ENCODE measurements around the gene EDAR.

The EDAR gene

DNA sequence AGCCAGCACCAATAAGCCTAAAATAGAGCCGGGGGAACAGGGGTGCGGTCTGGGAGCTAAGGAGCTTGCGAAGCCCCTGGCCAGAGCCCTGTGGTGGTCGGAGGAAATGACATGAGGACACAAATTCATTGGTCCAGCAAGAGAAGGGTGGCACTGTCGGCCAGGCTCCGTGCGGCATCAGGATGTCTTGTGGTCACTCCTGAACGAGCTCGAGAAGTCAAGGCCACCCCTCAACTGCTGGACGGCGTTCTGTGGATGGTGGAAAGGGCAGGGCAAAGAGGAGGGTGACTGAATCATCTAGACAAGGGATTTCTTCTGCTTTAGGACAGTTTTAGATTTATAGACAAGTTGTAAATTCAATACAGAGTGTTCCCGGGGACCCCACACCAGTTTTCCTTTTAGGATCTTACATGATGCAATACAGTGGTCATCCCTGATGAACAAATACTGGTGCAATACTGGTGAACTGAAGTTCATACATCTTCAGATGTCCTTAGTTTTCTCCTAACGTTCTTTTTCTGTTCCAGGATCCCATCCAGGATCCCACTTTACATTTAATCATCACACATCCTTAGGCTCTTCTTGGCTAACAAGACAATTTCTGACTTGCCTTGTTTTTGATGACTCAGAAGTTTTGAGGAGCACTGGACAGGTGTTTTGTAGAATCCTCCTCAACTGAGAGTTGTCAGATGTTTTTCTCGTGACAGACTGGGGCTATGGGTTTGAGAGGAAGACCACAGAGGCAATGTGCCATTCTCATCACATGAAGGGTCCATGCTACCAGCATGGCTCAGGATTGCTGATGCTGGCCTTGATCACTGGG is 13.2 kb downstream of the EDAR start:
- TF ChIP-seq, protein P1, sequence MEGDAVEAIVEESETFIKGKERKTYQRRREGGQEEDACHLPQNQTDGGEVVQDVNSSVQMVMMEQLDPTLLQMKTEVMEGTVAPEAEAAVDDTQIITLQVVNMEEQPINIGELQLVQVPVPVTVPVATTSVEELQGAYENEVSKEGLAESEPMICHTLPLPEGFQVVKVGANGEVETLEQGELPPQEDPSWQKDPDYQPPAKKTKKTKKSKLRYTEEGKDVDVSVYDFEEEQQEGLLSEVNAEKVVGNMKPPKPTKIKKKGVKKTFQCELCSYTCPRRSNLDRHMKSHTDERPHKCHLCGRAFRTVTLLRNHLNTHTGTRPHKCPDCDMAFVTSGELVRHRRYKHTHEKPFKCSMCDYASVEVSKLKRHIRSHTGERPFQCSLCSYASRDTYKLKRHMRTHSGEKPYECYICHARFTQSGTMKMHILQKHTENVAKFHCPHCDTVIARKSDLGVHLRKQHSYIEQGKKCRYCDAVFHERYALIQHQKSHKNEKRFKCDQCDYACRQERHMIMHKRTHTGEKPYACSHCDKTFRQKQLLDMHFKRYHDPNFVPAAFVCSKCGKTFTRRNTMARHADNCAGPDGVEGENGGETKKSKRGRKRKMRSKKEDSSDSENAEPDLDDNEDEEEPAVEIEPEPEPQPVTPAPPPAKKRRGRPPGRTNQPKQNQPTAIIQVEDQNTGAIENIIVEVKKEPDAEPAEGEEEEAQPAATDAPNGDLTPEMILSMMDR (IDR thresholded peaks at IDR 0.05; ENCODE audit: low read depth, low read length), result no peak
- H3K4me3 ChIP-seq (ENCODE audit: low read depth, low read length), result no peak overlapping the region

DNA sequence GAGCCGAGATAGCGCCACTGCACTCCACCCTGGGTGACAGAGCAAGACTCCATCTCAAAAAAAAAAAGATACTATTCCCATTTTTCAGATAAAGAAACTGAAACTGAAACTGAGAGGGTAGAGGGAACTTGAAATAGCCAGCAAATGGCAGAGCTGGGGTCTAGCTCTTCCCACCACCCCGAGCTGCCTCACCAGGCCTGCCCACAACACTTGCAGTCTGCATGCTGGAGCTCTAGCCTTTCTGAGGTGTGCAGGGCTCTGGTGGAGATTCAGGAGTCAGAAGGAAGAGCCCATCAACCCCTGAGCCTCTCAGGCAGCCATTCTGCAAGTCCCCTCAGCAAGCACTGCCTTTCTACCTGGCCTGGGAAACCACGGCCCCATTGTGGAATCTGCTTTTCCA is 14.3 kb downstream of the EDAR start:
- TF ChIP-seq, protein P1 (IDR thresholded peaks at IDR 0.05; ENCODE audit: low read depth, low read length), result no peak
- no peak overlapping the region for H3K4me3 ChIP-seq (ENCODE audit: low read depth, low read length)

DNA sequence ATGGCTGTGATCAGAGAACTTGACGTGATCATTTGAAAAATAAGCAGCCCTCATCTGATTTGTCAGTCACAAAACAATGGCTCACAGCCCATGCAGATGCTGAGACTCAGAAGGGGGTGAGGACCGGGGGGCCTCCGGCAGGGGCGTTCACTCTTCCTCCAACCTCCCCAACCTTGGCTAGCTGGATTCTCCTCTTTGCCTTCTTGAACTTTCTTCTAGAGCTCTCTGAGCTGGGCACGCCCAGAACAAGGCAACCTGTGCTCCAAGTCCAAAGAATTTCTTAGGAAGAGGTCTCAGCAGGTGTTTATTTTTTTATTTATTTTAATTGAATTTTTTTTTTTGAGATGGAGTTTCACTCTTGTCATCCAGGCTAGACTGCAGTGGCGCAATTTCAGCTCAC is 16.4 kb downstream of the EDAR start:
- TF ChIP-seq, protein P1 (IDR thresholded peaks at IDR 0.05; ENCODE audit: low read depth, low read length), result no peak
- no peak overlapping the region for H3K4me3 ChIP-seq (ENCODE audit: low read depth, low read length)

DNA sequence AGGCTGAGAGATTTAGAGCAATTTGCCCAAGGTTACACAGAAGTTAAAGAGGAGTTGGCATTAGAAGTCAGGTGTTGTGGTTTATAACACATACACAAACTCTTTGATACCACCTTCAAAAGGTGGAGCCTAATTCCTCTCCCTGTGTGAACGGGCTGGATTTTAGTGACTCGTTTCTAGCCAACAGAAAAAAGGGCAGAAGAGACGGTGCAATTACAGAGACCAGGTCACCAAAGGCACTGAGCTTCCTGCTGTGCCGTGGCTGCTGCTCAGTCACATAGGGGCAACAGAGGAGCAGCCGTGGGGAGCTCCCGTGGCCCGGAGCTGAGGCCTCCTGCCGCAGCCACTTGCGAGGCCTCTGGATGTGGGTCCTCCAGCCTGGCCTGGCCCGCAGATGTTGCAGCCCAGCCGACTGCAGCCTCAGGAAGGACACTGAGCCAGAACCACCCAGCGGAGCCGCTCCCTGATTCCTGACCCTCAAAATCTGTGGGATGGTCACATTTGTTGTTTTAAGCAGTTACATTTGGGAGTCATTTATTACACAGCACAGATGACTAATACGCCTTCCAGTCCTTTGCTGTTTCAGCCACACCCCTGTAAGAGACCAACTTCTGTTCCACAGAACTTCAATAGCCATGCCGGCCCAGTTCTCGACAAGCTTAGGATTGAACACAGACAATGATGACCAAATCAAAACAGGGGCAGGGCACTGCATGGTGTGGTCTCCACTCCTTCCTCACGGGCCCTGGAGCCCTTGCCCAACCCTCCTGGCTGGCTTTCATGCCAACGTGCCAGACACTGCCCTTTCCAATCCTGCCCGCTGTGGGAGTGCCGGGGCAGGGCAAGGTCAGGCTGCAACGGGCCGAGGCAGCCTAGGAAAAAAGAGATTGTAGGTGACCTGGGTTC is 17.1 kb downstream of the EDAR start:
- TF ChIP-seq, protein P1 (IDR thresholded peaks at IDR 0.05; ENCODE audit: low read depth, low read length), result no peak
- H3K4me3 ChIP-seq (ENCODE audit: low read depth, low read length), result no peak overlapping the region

DNA sequence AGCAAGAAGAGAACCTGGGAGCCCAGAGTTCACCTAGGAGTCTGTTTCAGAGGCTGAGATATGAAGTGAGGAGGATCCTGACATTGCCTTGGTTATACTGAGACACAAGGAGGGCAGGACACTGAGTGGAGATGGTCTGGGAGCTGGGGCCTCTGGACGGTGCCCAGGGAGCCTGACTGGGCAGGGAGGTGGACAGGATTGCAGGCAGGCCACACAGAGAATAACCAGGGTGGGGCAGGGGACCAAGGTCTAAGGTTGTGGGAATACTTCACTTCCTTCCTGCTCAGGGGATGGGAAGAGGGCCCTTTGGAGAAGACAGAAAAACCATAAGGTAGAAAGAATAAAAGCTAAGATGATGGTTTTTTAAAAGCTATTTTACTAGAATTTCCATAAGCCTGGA is 18.7 kb downstream of the EDAR start:
- no peak overlapping the region for H3K4me3 ChIP-seq (ENCODE audit: low read depth, low read length)
- TF ChIP-seq, protein P1 (IDR thresholded peaks at IDR 0.05; ENCODE audit: low read depth, low read length), result no peak

DNA sequence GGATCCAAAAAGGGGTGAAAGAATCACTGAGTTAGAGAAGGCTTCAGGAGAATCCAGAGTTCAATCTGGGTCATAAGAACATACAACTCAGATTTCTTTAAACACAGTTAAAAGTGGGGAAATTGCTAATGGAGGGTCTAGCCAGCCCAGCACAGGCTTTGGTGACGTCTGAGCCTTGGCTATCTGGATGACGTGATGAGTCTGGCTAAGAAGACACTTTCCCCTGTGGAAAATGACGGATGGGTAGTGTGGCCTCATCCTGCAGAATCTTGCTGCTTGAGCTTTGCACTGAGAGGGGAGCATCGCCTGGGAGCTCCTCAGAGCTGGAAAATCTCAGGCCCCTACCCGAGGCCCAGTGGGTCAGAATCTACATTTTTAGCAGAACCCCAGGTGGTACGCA is 19.2 kb downstream of the EDAR start:
- H3K4me3 ChIP-seq (ENCODE audit: low read depth, low read length), result no peak overlapping the region
- TF ChIP-seq, protein P1 (IDR thresholded peaks at IDR 0.05; ENCODE audit: low read depth, low read length), result no peak

DNA sequence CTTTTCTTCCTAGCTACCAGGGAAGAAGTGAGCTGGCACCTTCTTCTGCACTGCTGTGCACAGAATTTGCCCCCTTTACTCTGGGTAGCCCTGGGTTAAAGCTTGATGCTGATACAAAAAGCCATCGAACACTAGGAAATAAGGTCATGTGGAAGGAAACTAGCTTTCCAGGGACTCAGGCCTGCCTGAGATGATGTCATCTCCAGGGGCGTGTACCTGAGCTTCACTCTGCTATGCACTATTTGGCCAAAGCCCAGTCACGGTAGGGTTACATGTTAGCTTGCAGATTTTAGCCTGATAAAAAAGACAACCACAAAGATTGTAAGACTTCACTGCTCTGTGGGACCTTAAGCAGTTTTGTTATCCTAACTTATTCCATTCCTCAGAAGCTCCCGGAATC is 20.4 kb downstream of the EDAR start:
- TF ChIP-seq, protein P1 (IDR thresholded peaks at IDR 0.05; ENCODE audit: low read depth, low read length), result no peak
- H3K4me3 ChIP-seq (ENCODE audit: low read depth, low read length), result no peak overlapping the region
